Astrocyte (in vitro differentiated cells and primary cell): ENCODE results near the gene H3-3A.

Source experiments
- CTCF ChIP-seq: IDR thresholded peaks from 2 replicates; pipeline ENCODE4 v1.5.1; 2011; ENCODE audit warnings: low read depth, mild to moderate bottlenecking, inconsistent platforms, low read length, moderate library complexity; ENCODE audit not compliant: insufficient read depth
- EZH2 ChIP-seq: IDR thresholded peaks from 2 replicates; pipeline ENCODE4 v1.6.1; 2012; ENCODE audit warnings: mild to moderate bottlenecking, low read length, inconsistent platforms; ENCODE audit not compliant: insufficient read depth

- TF ChIP-seq EZH2 (no peak), CTCF (no peak)
Observed at GRCh38 chr1:226041419-226041818, 21.1 kb upstream of the H3-3A start.
